ENCODE data around the gene TRIP12. TPM values are rescaled to one million over a fixed set of nuclear protein-coding genes. Genes with fewer than 3 reads are reported as not detected.
"Not testable (repeated sequence)": the region's sequence is repeated elsewhere in the genome, so short reads cannot be mapped to it uniquely, and the experiment has no call there.

TRIP12 gene
- total RNA-seq, 1 donor from 2014 or later, result 191 TPM

- no peak for TF ChIP-seq CTCF (conservative IDR thresholded peaks at IDR 0.05)
- Mint-ChIP-seq H3K4me1 (ENCODE audit: unreplicated experiment) (peaks cover 16% of the 10 kb centered on the region), H3K27ac (no peak overlapping the region), H3K36me3 (peaks cover 38% of the 10 kb centered on the region), H3K4me3 (no peak overlapping the region), H3K27me3 (no peaks in the 10 kb centered on the region), H3K9me3 (no peaks in the 10 kb centered on the region)
- DNase-seq (ENCODE audit: extremely low spot score, unreplicated experiment), result no peak
Measured at GRCh38 chr2:229852565-229852964, 69.2 kb downstream of the TRIP12 start.

- no peak overlapping the region for H3K27ac Mint-ChIP-seq
Measured at GRCh38 chr2:229851870-229852269, 69.9 kb downstream of the TRIP12 start.

GRCh38 chr2:229850355-229851275 is 71.2 kb downstream of the TRIP12 start:
- H3K4me3 Mint-ChIP-seq; H3K27ac Mint-ChIP-seq; H3K27me3 Mint-ChIP-seq; DNase-seq (ENCODE audit: extremely low spot score, unreplicated experiment); H3K9me3 Mint-ChIP-seq: not testable (repeated sequence)
- H3K36me3 Mint-ChIP-seq, result peaks cover 30% of the 10 kb centered on the region
- H3K4me1 Mint-ChIP-seq (ENCODE audit: unreplicated experiment), result peaks cover 16% of the 10 kb centered on the region

More at GRCh38 chr2:229851870-229852269, 69.9 kb downstream of the TRIP12 start:
- Mint-ChIP-seq H3K4me1 (ENCODE audit: unreplicated experiment) (peaks cover 16% of the 10 kb centered on the region), H3K27me3 (no peaks in the 10 kb centered on the region), H3K36me3 (peaks cover 38% of the 10 kb centered on the region), H3K9me3 (no peaks in the 10 kb centered on the region), H3K4me3 (no peak overlapping the region)
- no peak for TF ChIP-seq CTCF (conservative IDR thresholded peaks at IDR 0.05)
- no peak for DNase-seq (ENCODE audit: extremely low spot score, unreplicated experiment)

GRCh38 chr2:229849073-229849472 is 72.7 kb downstream of the TRIP12 start:
- Mint-ChIP-seq H3K9me3 (no peaks in the 10 kb centered on the region), H3K4me3 (no peak overlapping the region), H3K36me3 (peaks cover 31% of the 10 kb centered on the region), H3K4me1 (ENCODE audit: unreplicated experiment) (peaks cover 16% of the 10 kb centered on the region), H3K27ac (peak overlapping the region; percentile 40), H3K27me3 (no peaks in the 10 kb centered on the region)
- no peak for TF ChIP-seq CTCF (conservative IDR thresholded peaks at IDR 0.05)
- no peak for DNase-seq (ENCODE audit: extremely low spot score, unreplicated experiment)

- H3K9me3 Mint-ChIP-seq, result no peaks in the 10 kb centered on the region
- no peak overlapping the region for H3K27ac Mint-ChIP-seq
- H3K36me3 Mint-ChIP-seq, result peaks cover 27% of the 10 kb centered on the region
- H3K4me3 Mint-ChIP-seq, result no peak overlapping the region
- peaks cover 13% of the 10 kb centered on the region for H3K4me1 Mint-ChIP-seq (ENCODE audit: unreplicated experiment)
- DNase-seq (ENCODE audit: extremely low spot score, unreplicated experiment), result no peak
- no peak for TF ChIP-seq CTCF (conservative IDR thresholded peaks at IDR 0.05)
- H3K27me3 Mint-ChIP-seq, result no peaks in the 10 kb centered on the region
Measured at GRCh38 chr2:229843613-229844012, 78.2 kb downstream of the TRIP12 start.

- Mint-ChIP-seq H3K36me3 (peaks cover 28% of the 10 kb centered on the region), H3K4me3 (no peak overlapping the region), H3K4me1 (ENCODE audit: unreplicated experiment) (peaks cover 4% of the 10 kb centered on the region), H3K9me3 (no peaks in the 10 kb centered on the region), H3K27ac (no peak overlapping the region), H3K27me3 (no peaks in the 10 kb centered on the region)
- DNase-seq (ENCODE audit: extremely low spot score, unreplicated experiment), result no peak
- no peak for TF ChIP-seq CTCF (conservative IDR thresholded peaks at IDR 0.05)
Measured at GRCh38 chr2:229838729-229839128, 83.1 kb downstream of the TRIP12 start.
